NCI-H1417 (cell line): ENCODE results near the gene RERE.

Experiments
- DNase-seq, 3 experiments: peaks; one replicate each; lab custom pipeline; 2025; lab: John Stamatoyannopoulos, UW

Gene RERE

GRCh38 chr1:8547791-8548190 lies 269.6 kb downstream of the RERE start:
- no peak for DNase-seq

- no peak for DNase-seq
Observed at GRCh38 chr1:8545078-8545477, 272.4 kb downstream of the RERE start.

- no peak for DNase-seq
Observed at GRCh38 chr1:8544644-8545043, 272.8 kb downstream of the RERE start.

GRCh38 chr1:8543965-8544364 lies 273.5 kb downstream of the RERE start:
- DNase-seq, result no peak

GRCh38 chr1:8541961-8542521 lies 275.4 kb downstream of the RERE start:
- DNase-seq, result no peak

GRCh38 chr1:8540971-8541370 lies 276.5 kb downstream of the RERE start:
- no peak for DNase-seq

- no peak for DNase-seq
Observed at GRCh38 chr1:8540261-8540941, 277.0 kb downstream of the RERE start.

- no peak for DNase-seq
Observed at GRCh38 chr1:8539683-8540082, 277.8 kb downstream of the RERE start.

GRCh38 chr1:8538502-8538901 lies 278.9 kb downstream of the RERE start:
- no peak for DNase-seq

- no peak for DNase-seq
Observed at GRCh38 chr1:8537991-8538390, 279.4 kb downstream of the RERE start.

GRCh38 chr1:8536515-8536914 lies 280.9 kb downstream of the RERE start:
- no peak for DNase-seq

GRCh38 chr1:8533907-8534306 lies 283.5 kb downstream of the RERE start:
- DNase-seq, result no peak

GRCh38 chr1:8533124-8533523 lies 284.3 kb downstream of the RERE start:
- no peak for DNase-seq

GRCh38 chr1:8529901-8530300 lies 287.5 kb downstream of the RERE start:
- no peak for DNase-seq

- DNase-seq, result no peak
Observed at GRCh38 chr1:8527941-8528340, 289.5 kb downstream of the RERE start.

- peak; percentile 92 to 98 (median 95) for DNase-seq
Observed at GRCh38 chr1:8525558-8526275, 291.7 kb downstream of the RERE start.

- peak in 1 of 3 experiments; percentile 56 for DNase-seq
Observed at GRCh38 chr1:8525216-8525557, 292.3 kb downstream of the RERE start.

GRCh38 chr1:8524627-8525157 lies 292.7 kb downstream of the RERE start:
- DNase-seq, result no peak

- DNase-seq, result no peak
Observed at GRCh38 chr1:8523666-8524206, 293.7 kb downstream of the RERE start.

GRCh38 chr1:8520483-8520966 lies 296.9 kb downstream of the RERE start:
- DNase-seq, result no peak

- no peak for DNase-seq
Observed at GRCh38 chr1:8519167-8519566, 298.3 kb downstream of the RERE start.

- no peak for DNase-seq
Observed at GRCh38 chr1:8518490-8518801, 299.0 kb downstream of the RERE start.
